WTC11 (cell line): Measurements from ENCODE around the gene RELT. TPM values are rescaled to one million over a fixed set of nuclear protein-coding genes. Genes with fewer than 3 reads are reported as not detected.

Experiments used
- ATAC-seq: fragments of 200-7000 bp; cut with Tn5 transposase; 2 replicates; pipeline ENCODE4 v1.10.0; 2021; ENCODE audit warnings: mild to moderate bottlenecking, moderate library complexity
- CTCF ChIA-PET: fragments of 300-600 bp; sonication (Branson Sonifier 250); formaldehyde crosslinking; loops from one replicate; lab custom pipeline; 2021; ENCODE audit warnings: antibody characterized with exemption; lab: Charles Lee
- POLR2A ChIA-PET: fragments of 350-600 bp; sonication (Branson Sonifier 250); formaldehyde crosslinking; loops from one replicate; lab custom pipeline; 2021; ENCODE audit warnings: antibody characterized with exemption; lab: Charles Lee
- DNase-seq: peaks from one replicate; pipeline ENCODE4 v3.0.0; 2021; ENCODE audit warnings: low spot score
- H3K27ac Mint-ChIP-seq: 2 replicates; pipeline ENCODE4 v1.8.0; 2021; ENCODE audit warnings: mixed read lengths
- H3K27me3 Mint-ChIP-seq: 2 replicates; pipeline ENCODE4 v1.8.0; 2021; ENCODE audit warnings: low read depth, mild to moderate bottlenecking, moderate library complexity, mixed read lengths
- H3K36me3 Mint-ChIP-seq: 2 replicates; pipeline ENCODE4 v1.8.0; 2021; ENCODE audit warnings: mixed read lengths
- H3K4me1 Mint-ChIP-seq: 2 replicates; pipeline ENCODE4 v1.8.0; 2022; ENCODE audit warnings: mixed read lengths
- H3K4me3 Mint-ChIP-seq: 2 replicates; pipeline ENCODE4 v1.8.0; 2021; ENCODE audit warnings: mild to moderate bottlenecking, moderate library complexity, mixed read lengths
- H3K9me3 Mint-ChIP-seq: 2 replicates; pipeline ENCODE4 v1.8.0; 2021; ENCODE audit warnings: mixed read lengths
- CREM ChIP-seq: sonication (generic); formaldehyde crosslinking; IDR thresholded peaks from 2 replicates; pipeline ENCODE4 v1.8.1; 2022; ENCODE audit warnings: mild to moderate bottlenecking, missing genetic modification reagents, moderate library complexity
- E2F1 ChIP-seq: sonication (generic); formaldehyde crosslinking; IDR thresholded peaks from 2 replicates; pipeline ENCODE4 v1.8.0; 2022; ENCODE audit warnings: mild to moderate bottlenecking, missing genetic modification reagents
- EMX1 ChIP-seq: fragments of 250-450 bp; sonication (Bioruptor Pico); IDR thresholded peaks from 2 replicates; pipeline ENCODE4 v1.8.0; 2021; ENCODE audit warnings: mild to moderate bottlenecking
- ESRRA ChIP-seq: sonication (generic); formaldehyde crosslinking; IDR thresholded peaks from 2 replicates; pipeline ENCODE4 v1.8.1; 2022; ENCODE audit warnings: mild to moderate bottlenecking, missing genetic modification reagents, borderline replicate concordance
- FOXJ3 ChIP-seq: sonication (generic); formaldehyde crosslinking; IDR thresholded peaks from 2 replicates; pipeline ENCODE4 v1.9.0; 2021; ENCODE audit warnings: missing genetic modification reagents, mild to moderate bottlenecking, borderline replicate concordance
- FOXK1 ChIP-seq: sonication (generic); formaldehyde crosslinking; IDR thresholded peaks from 2 replicates; pipeline ENCODE4 v1.8.0; 2022; ENCODE audit warnings: mild to moderate bottlenecking, moderate library complexity, missing genetic modification reagents
- FOXP4 ChIP-seq: sonication (generic); formaldehyde crosslinking; IDR thresholded peaks from 2 replicates; pipeline ENCODE4 v1.8.0; 2022; ENCODE audit warnings: mild to moderate bottlenecking, missing genetic modification reagents
- JUN ChIP-seq: sonication (generic); formaldehyde crosslinking; IDR thresholded peaks from 2 replicates; pipeline ENCODE4 v1.8.0; 2023; ENCODE audit warnings: mild to moderate bottlenecking, missing genetic modification reagents
- OVOL2 ChIP-seq: fragments of 250-450 bp; sonication (Bioruptor Pico); IDR thresholded peaks from 2 replicates; pipeline ENCODE4 v1.9.0; 2021; ENCODE audit warnings: mild to moderate bottlenecking, borderline replicate concordance
- SOX15 ChIP-seq: fragments of 250-450 bp; sonication (Bioruptor Pico); IDR thresholded peaks from 2 replicates; pipeline ENCODE4 v1.9.0; 2021; ENCODE audit warnings: mild to moderate bottlenecking
- TEAD1 ChIP-seq: sonication (generic); formaldehyde crosslinking; IDR thresholded peaks from 2 replicates; pipeline ENCODE4 v1.8.0; 2022; ENCODE audit warnings: mild to moderate bottlenecking, missing genetic modification reagents
- ZNF121 ChIP-seq: sonication (generic); formaldehyde crosslinking; IDR thresholded peaks from 2 replicates; pipeline ENCODE4 v1.8.0; 2023; ENCODE audit warnings: missing genetic modification reagents
- ZNF219 ChIP-seq: sonication (generic); formaldehyde crosslinking; IDR thresholded peaks from 2 replicates; pipeline ENCODE4 v1.8.0; 2023; ENCODE audit warnings: missing genetic modification reagents, mild to moderate bottlenecking, borderline replicate concordance
- ZNF416 ChIP-seq: fragments of 250-450 bp; sonication (Bioruptor Pico); IDR thresholded peaks from 2 replicates; pipeline ENCODE4 v1.9.0; 2021; ENCODE audit warnings: mild to moderate bottlenecking, inconsistent platforms
- total RNA-seq: library from RNA; stranded (reverse); gene quantifications from 3 replicates; pipeline ENCODE4 v1.2.3, GENCODE V29; 2021
- TF ChIP-seq, protein P1 (sequence below): sonication (generic); formaldehyde crosslinking; conservative IDR thresholded peaks from 2 replicates; pipeline ENCODE4 v1.8.1; 2023; ENCODE audit warnings: mild to moderate bottlenecking, low read depth, missing genetic modification reagents, moderate library complexity
- TF ChIP-seq, protein P2 (sequence below): fragments of 250-450 bp; sonication (Bioruptor Pico); IDR thresholded peaks from 2 replicates; pipeline ENCODE4 v1.9.0; 2021; ENCODE audit warnings: mild to moderate bottlenecking
- TF ChIP-seq, protein P3 (sequence below): sonication (generic); formaldehyde crosslinking; IDR thresholded peaks from 2 replicates; pipeline ENCODE4 v1.8.0; 2023; ENCODE audit warnings: mild to moderate bottlenecking, missing genetic modification reagents
- TF ChIP-seq, protein P4 (sequence below): sonication (generic); formaldehyde crosslinking; IDR thresholded peaks from 2 replicates; pipeline ENCODE4 v1.8.1; 2022; ENCODE audit warnings: mild to moderate bottlenecking, missing genetic modification reagents, moderate library complexity, borderline replicate concordance

RELT gene
- total RNA-seq, 1 experiment from 2014 or later: 6.7 TPM

- TF ChIP-seq FOXK1 (CRISPR knock-in tag) (no peak), TEAD1 (CRISPR knock-in tag) (no peak), FOXP4 (CRISPR knock-in tag) (no peak), OVOL2 (CRISPR knock-in tag) (no peak), SOX15 (CRISPR knock-in tag) (no peak), EMX1 (CRISPR knock-in tag) (no peak), ZNF416 (CRISPR knock-in tag) (no peak), ZNF219 (CRISPR knock-in tag) (no peak), ESRRA (CRISPR knock-in tag) (no peak), FOXJ3 (CRISPR knock-in tag) (no peak), E2F1 (CRISPR knock-in tag) (no peak), JUN (CRISPR knock-in tag) (no peak), ZNF121 (CRISPR knock-in tag) (no peak), CREM (CRISPR knock-in tag) (no peak)
- TF ChIP-seq, protein P1, sequence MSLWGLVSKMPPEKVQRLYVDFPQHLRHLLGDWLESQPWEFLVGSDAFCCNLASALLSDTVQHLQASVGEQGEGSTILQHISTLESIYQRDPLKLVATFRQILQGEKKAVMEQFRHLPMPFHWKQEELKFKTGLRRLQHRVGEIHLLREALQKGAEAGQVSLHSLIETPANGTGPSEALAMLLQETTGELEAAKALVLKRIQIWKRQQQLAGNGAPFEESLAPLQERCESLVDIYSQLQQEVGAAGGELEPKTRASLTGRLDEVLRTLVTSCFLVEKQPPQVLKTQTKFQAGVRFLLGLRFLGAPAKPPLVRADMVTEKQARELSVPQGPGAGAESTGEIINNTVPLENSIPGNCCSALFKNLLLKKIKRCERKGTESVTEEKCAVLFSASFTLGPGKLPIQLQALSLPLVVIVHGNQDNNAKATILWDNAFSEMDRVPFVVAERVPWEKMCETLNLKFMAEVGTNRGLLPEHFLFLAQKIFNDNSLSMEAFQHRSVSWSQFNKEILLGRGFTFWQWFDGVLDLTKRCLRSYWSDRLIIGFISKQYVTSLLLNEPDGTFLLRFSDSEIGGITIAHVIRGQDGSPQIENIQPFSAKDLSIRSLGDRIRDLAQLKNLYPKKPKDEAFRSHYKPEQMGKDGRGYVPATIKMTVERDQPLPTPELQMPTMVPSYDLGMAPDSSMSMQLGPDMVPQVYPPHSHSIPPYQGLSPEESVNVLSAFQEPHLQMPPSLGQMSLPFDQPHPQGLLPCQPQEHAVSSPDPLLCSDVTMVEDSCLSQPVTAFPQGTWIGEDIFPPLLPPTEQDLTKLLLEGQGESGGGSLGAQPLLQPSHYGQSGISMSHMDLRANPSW (CRISPR knock-in tag): no peak
- TF ChIP-seq, protein P2, sequence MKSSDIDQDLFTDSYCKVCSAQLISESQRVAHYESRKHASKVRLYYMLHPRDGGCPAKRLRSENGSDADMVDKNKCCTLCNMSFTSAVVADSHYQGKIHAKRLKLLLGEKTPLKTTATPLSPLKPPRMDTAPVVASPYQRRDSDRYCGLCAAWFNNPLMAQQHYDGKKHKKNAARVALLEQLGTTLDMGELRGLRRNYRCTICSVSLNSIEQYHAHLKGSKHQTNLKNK (CRISPR knock-in tag): no peak
- TF ChIP-seq, protein P3, sequence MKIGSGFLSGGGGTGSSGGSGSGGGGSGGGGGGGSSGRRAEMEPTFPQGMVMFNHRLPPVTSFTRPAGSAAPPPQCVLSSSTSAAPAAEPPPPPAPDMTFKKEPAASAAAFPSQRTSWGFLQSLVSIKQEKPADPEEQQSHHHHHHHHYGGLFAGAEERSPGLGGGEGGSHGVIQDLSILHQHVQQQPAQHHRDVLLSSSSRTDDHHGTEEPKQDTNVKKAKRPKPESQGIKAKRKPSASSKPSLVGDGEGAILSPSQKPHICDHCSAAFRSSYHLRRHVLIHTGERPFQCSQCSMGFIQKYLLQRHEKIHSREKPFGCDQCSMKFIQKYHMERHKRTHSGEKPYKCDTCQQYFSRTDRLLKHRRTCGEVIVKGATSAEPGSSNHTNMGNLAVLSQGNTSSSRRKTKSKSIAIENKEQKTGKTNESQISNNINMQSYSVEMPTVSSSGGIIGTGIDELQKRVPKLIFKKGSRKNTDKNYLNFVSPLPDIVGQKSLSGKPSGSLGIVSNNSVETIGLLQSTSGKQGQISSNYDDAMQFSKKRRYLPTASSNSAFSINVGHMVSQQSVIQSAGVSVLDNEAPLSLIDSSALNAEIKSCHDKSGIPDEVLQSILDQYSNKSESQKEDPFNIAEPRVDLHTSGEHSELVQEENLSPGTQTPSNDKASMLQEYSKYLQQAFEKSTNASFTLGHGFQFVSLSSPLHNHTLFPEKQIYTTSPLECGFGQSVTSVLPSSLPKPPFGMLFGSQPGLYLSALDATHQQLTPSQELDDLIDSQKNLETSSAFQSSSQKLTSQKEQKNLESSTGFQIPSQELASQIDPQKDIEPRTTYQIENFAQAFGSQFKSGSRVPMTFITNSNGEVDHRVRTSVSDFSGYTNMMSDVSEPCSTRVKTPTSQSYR (CRISPR knock-in tag): no peak
- TF ChIP-seq, protein P4, sequence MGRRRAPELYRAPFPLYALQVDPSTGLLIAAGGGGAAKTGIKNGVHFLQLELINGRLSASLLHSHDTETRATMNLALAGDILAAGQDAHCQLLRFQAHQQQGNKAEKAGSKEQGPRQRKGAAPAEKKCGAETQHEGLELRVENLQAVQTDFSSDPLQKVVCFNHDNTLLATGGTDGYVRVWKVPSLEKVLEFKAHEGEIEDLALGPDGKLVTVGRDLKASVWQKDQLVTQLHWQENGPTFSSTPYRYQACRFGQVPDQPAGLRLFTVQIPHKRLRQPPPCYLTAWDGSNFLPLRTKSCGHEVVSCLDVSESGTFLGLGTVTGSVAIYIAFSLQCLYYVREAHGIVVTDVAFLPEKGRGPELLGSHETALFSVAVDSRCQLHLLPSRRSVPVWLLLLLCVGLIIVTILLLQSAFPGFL (CRISPR knock-in tag): no peak
- Mint-ChIP-seq H3K27ac (no peak overlapping the region), H3K4me1 (peaks cover 6% of the 10 kb centered on the region), H3K9me3 (no peaks in the 10 kb centered on the region), H3K27me3 (no peaks in the 10 kb centered on the region), H3K36me3 (no peaks in the 10 kb centered on the region), H3K4me3 (no peak overlapping the region)
- DNase-seq (no peak), ATAC-seq (no peak)
- POLR2A ChIA-PET: no interaction called here
- CTCF ChIA-PET: interaction anchor here (0.5 to 6.8 kb wide), 12 partner anchors 27 to 1258 kb away, joined by 3 to 54 read pairs (median 8); no protein-coding TSS in a partner anchor
Measured at GRCh38 chr11:73399159-73399590, 23.0 kb downstream of the RELT start.
